T-cell (primary cell): Measurements from ENCODE around the gene DMTF1. TPM values are rescaled to one million over a fixed set of nuclear protein-coding genes. Genes with fewer than 3 reads are reported as not detected.
A peak's percentile ranks its signal among the peaks of the same experiment; 100 is the strongest.

Source experiments
- ATAC-seq, 4 experiments: fragments of 200-7000 bp in 3 of 4; fragments of 150-1000 bp in 1 of 4; cut with Tn5 transposase; replicated peaks in 1 of 4; 1 replicate in 3 of 4; 2 replicates in 1 of 4; pipeline ENCODE4 v1.10.0; 2021; ENCODE audit warnings: moderate library complexity in 3 of 4, mild to moderate bottlenecking in 2 of 4, moderate number of reproducible peaks in 1 of 4
- CTCF ChIA-PET, 2 donors: fragments of 300-600 bp; sonication (Branson Sonifier 250); formaldehyde crosslinking; loops; one replicate each; lab custom pipeline; 2022; ENCODE audit warnings: antibody characterized with exemption in 2 of 2; lab: Charles Lee
- POLR2A ChIA-PET, 2 donors: fragments of 300-600 bp; sonication (Branson Sonifier 250); formaldehyde crosslinking; loops; one replicate each; lab custom pipeline; 2022; ENCODE audit warnings: antibody characterized with exemption in 2 of 2; lab: Charles Lee
- DNase-seq, 35 experiments: peaks; one replicate each; pipeline versions ENCODE4 v3.0.0 to v3.0.0-alpha.2; 2013 to 2023
- H3K27ac ChIP-seq: one replicate; pipeline ENCODE4 v1.5.1; 2013; ENCODE audit warnings: low read length
- H3K27me3 ChIP-seq, 2 experiments: replicated peaks in 1 of 2; 1 replicate in 1 of 2; 2 replicates in 1 of 2; pipeline versions ENCODE4 v1.6.1 to v1.7.0; 2013; ENCODE audit warnings: low read length in 1 of 2, mixed read lengths in 1 of 2; ENCODE audit not compliant: control insufficient read depth in 2 of 2, insufficient read depth in 2 of 2; ENCODE audit errors: extremely low read depth in 1 of 2
- H3K36me3 ChIP-seq, 2 donors: 1 replicate in 1 of 2; 2 replicates in 1 of 2; pipeline versions ENCODE4 v1.6.1 to v1.7.0; 2013; ENCODE audit warnings: low read length in 1 of 2; ENCODE audit not compliant: control insufficient read depth in 2 of 2, insufficient read depth in 1 of 2; ENCODE audit errors: extremely low read depth in 1 of 2
- H3K4me1 ChIP-seq, 2 experiments: 1 replicate in 1 of 2; 2 replicates in 1 of 2; pipeline versions ENCODE4 v1.6.1 to v1.7.0; 2013; ENCODE audit warnings: low read length in 2 of 2, mixed read lengths in 1 of 2; ENCODE audit not compliant: insufficient read depth in 2 of 2, control insufficient read depth in 1 of 2; ENCODE audit errors: extremely low read depth in 1 of 2
- H3K4me3 ChIP-seq, 2 donors: 1 replicate in 1 of 2; 2 replicates in 1 of 2; pipeline versions ENCODE4 v1.5.1 to v1.7.0; 2013; ENCODE audit warnings: mild to moderate bottlenecking in 2 of 2, low read length in 1 of 2, moderate library complexity in 1 of 2; ENCODE audit not compliant: control insufficient read depth in 1 of 2; ENCODE audit errors: extremely low read depth in 1 of 2
- H3K9me3 ChIP-seq: 2 replicates; pipeline ENCODE4 v1.7.0; 2013
- H3K27ac Mint-ChIP-seq, 2 donors: one replicate each; pipeline ENCODE4 v1.8.0; 2020 to 2021; ENCODE audit warnings: mild to moderate bottlenecking in 2 of 2, mixed read lengths in 2 of 2
- H3K27me3 Mint-ChIP-seq, 2 donors: one replicate each; pipeline ENCODE4 v1.8.0; 2021 to 2022; ENCODE audit warnings: mixed read lengths in 2 of 2
- H3K36me3 Mint-ChIP-seq: one replicate; pipeline ENCODE4 v1.8.0; 2021; ENCODE audit warnings: mixed read lengths
- H3K4me1 Mint-ChIP-seq, 3 donors: one replicate each; pipeline ENCODE4 v1.8.0; 2020 to 2022; ENCODE audit warnings: mixed read lengths in 3 of 3, mild to moderate bottlenecking in 1 of 3
- H3K4me3 Mint-ChIP-seq, 3 donors: one replicate each; pipeline ENCODE4 v1.8.0; 2020 to 2022; ENCODE audit warnings: mild to moderate bottlenecking in 3 of 3, mixed read lengths in 3 of 3, moderate library complexity in 3 of 3
- H3K9me3 Mint-ChIP-seq, 3 donors: one replicate each; pipeline ENCODE4 v1.8.0; 2020 to 2022; ENCODE audit warnings: mixed read lengths in 3 of 3
- WGBS: methylation state at CpG from one replicate; pipeline ENCODE4 v1.1.5; 2013; ENCODE audit warnings: missing lambda C conversion rate; ENCODE audit not compliant: insufficient coverage; 5-methylcytosine and 5-hydroxymethylcytosine counted together
- total RNA-seq, 35 experiments: library from RNA in 6 of 35; stranded (reverse) in 6 of 35; fragments of 120-200 nt in 1 of 35; gene quantifications; one replicate each; pipeline versions ENCODE4 v1.2.1 to v1.2.4 and lab custom pipeline; 2013 to 2026

Gene DMTF1
- total RNA-seq, 5 donors from 2014 or later (not counting 1 experiment from before 2014, with no cell fraction given), result 128 to 176 (median 136) TPM

DNA sequence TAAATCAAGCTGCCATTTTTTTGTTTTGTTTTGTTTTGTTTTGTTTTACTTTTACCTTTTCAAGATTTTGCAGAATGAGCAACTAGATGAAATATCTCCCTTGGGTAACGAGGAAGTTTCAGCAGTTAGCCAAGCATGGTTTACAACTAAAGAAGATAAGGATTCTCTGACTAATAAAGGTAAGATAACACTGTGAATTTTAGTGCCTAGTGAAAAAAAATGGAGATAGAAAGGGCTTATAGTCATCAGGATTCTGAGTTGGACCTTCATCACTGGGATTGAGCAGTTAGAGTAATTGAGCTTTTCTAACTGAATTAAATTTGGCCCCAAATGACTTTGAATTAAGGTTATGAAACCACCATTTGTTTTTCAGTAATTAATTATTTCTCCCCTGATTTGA is 21.2 kb downstream of the DMTF1 start:
- H3K9me3 ChIP-seq, result no peaks in the 10 kb centered on the region
- no peak overlapping the region for H3K27ac ChIP-seq
- ChIA-PET POLR2A (interaction anchor here in 1 of 2 donors (0.7 to 1.8 kb wide), 3 partner anchors 18 to 43 kb away, joined by 3 to 4 read pairs (median 4); no protein-coding TSS in a partner anchor), CTCF (interaction anchor here in 1 of 2 donors (1.4 kb wide), 1 partner anchor 21 kb away, joined by 8 read pairs; the partner anchor contains the start of gene DMTF1)
- Mint-ChIP-seq H3K4me1 (peaks cover 31 to 37% (median 35%) of the 10 kb centered on the region in 3 donors), H3K27ac (peak overlapping the region; percentile 55 to 62), H3K9me3 (no peaks in the 10 kb centered on the region), H3K27me3 (no peaks in the 10 kb centered on the region), H3K4me3 (no peak overlapping the region), H3K36me3 (peaks cover 61% of the 10 kb centered on the region)
- no peak for ATAC-seq
- H3K4me3 ChIP-seq, result no peak overlapping the region
- H3K36me3 ChIP-seq, result peaks cover 0 to 83% of the 10 kb centered on the region in 2 donors
- no peak for DNase-seq
- no peaks in the 10 kb centered on the region for H3K27me3 ChIP-seq
- WGBS, result no CpG with 5 or more reads among the region's 1 CpG
- no peaks in the 10 kb centered on the region for H3K4me1 ChIP-seq

DNA sequence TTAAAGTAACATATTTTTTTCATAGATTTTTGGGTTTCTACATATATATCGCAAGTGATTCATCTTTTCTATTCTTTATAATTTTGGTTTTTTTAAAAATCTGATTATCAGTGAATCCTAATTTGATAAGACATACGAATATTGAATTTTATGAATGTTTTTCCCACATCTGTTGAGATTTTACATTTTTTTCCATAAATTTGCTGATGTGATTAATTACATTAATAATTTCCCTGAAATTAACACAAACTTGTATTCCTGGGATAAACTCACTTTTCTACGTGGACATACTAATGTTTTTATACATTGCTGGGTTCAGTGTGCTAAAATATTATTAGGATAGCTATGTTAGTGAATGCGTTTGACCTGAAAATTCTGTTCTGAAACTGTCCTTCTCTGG is 26.1 kb downstream of the DMTF1 start:
- H3K4me3 Mint-ChIP-seq, result no peak overlapping the region
- no peak for DNase-seq
- WGBS, result no CpG with 5 or more reads among the region's 4 CpGs
- peaks cover 6 to 69% of the 10 kb centered on the region in 2 donors for H3K36me3 ChIP-seq
- ATAC-seq, result no peak
- no peaks in the 10 kb centered on the region for H3K9me3 ChIP-seq
- peaks cover 27 to 38% (median 37%) of the 10 kb centered on the region in 3 donors for H3K4me1 Mint-ChIP-seq
- H3K27me3 Mint-ChIP-seq, result no peaks in the 10 kb centered on the region
- POLR2A ChIA-PET, result no interaction called here
- CTCF ChIA-PET, result interaction anchor here in 1 of 2 donors (1.1 kb wide), 1 partner anchor 24 kb away, joined by 3 read pairs; no protein-coding TSS in a partner anchor
- H3K36me3 Mint-ChIP-seq, result peaks cover 56% of the 10 kb centered on the region
- H3K27me3 ChIP-seq, result no peaks in the 10 kb centered on the region
- H3K27ac ChIP-seq, result no peak overlapping the region
- H3K4me3 ChIP-seq, result no peak overlapping the region
- H3K4me1 ChIP-seq, result no peaks in the 10 kb centered on the region
- no peak overlapping the region for H3K27ac Mint-ChIP-seq
- H3K9me3 Mint-ChIP-seq, result no peaks in the 10 kb centered on the region

DNA sequence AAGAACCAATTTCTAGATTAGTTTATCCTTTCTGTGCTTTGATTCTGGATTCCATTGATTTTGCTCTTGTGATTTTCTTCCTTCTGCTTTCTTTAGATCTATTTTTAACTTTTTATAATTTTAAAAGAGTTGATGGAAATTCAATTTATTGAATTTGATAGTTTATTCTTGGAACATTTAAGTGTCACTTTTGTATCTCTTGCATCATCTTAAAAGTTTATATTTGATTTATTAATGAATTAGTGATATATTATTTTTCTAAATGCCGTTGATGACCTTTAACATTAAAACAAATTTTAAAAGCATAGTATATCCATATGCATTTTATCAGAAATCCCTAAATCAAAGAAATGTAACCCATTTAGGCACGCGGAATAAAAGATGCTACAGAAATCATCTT is 26.9 kb downstream of the DMTF1 start:
- Histone ChIP-seq H3K36me3 (peaks cover 6 to 70% of the 10 kb centered on the region in 2 donors), H3K4me1 (no peaks in the 10 kb centered on the region), H3K9me3 (no peaks in the 10 kb centered on the region), H3K27me3 (no peaks in the 10 kb centered on the region), H3K4me3 (no peak overlapping the region), H3K27ac (no peak overlapping the region)
- peaks cover 29 to 39% (median 39%) of the 10 kb centered on the region in 3 donors for H3K4me1 Mint-ChIP-seq
- WGBS, result no CpG with 5 or more reads among the region's 3 CpGs
- CTCF ChIA-PET, result no interaction called here
- H3K9me3 Mint-ChIP-seq, result no peaks in the 10 kb centered on the region
- DNase-seq, result no peak
- peak overlapping the region in 1 of 2 donors; percentile 55 for H3K27ac Mint-ChIP-seq
- POLR2A ChIA-PET, result no interaction called here
- no peak for ATAC-seq
- no peaks in the 10 kb centered on the region for H3K27me3 Mint-ChIP-seq
- no peak overlapping the region for H3K4me3 Mint-ChIP-seq
- peaks cover 53% of the 10 kb centered on the region for H3K36me3 Mint-ChIP-seq

DNA sequence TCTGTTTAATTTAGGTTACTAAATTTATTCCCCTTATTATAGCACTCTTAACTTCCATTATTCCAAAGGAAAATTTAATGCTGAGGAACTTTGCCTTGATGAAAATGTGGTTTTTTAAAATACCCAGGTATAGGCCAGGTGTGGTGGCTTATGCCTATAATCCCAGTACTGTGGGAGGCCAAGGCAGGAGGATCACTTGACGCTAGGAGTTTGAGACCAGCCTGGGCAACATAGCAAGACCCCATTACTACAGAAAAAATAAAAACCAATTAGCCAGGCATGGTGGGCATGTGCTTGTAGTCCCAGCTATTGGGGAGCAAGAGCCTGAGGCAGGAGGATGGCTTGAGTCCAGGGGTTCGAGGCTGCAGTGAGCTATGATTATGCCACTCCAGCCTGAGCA is 34.9 kb downstream of the DMTF1 start:
- no peaks in the 10 kb centered on the region for H3K9me3 ChIP-seq
- no peaks in the 10 kb centered on the region for H3K27me3 Mint-ChIP-seq
- peaks cover 53% of the 10 kb centered on the region for H3K36me3 Mint-ChIP-seq
- no peaks in the 10 kb centered on the region for H3K27me3 ChIP-seq
- no peak overlapping the region for H3K27ac ChIP-seq
- no peaks in the 10 kb centered on the region for H3K9me3 Mint-ChIP-seq
- DNase-seq, result no peak
- POLR2A ChIA-PET, result interaction anchor here in 1 of 2 donors (0.5 to 0.6 kb wide), 2 partner anchors 23 to 24 kb away, joined by 3 to 5 read pairs; no protein-coding TSS in a partner anchor
- CTCF ChIA-PET, result no interaction called here
- H3K27ac Mint-ChIP-seq, result no peak overlapping the region
- H3K4me1 Mint-ChIP-seq, result peaks cover 34 to 39% (median 35%) of the 10 kb centered on the region in 3 donors
- no peaks in the 10 kb centered on the region for H3K4me1 ChIP-seq
- H3K4me3 Mint-ChIP-seq, result no peak overlapping the region
- whole genome bisulfite sequencing, result 100% methylated on average over 1 of the region's 2 CpGs
- no peak for ATAC-seq
- no peak overlapping the region for H3K4me3 ChIP-seq
- peaks cover 2 to 77% of the 10 kb centered on the region in 2 donors for H3K36me3 ChIP-seq

DNA sequence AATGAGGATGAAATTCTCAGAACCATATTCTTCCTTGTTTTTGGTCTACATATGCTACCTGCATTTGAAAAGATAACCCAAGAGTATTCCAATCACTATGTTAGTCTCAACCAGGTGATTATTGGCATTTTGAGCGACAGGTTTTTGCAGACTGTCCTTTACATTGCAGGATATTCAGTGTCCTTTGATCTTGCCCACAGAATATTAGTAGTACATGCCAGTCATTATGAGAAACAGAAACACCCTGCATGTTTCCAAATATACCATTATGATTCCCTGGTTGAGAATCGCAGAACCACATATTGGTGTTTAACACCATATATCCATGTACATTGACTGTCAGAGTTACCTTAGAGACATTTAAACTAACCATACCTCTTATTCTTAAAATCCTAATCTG is 36.7 kb downstream of the DMTF1 start:
- Mint-ChIP-seq H3K27ac (peak overlapping the region in 1 of 2 donors; percentile 8), H3K4me1 (peaks cover 36 to 49% (median 37%) of the 10 kb centered on the region in 3 donors), H3K36me3 (peaks cover 51% of the 10 kb centered on the region), H3K9me3 (no peaks in the 10 kb centered on the region), H3K27me3 (no peaks in the 10 kb centered on the region), H3K4me3 (no peak overlapping the region)
- Histone ChIP-seq H3K9me3 (no peaks in the 10 kb centered on the region), H3K27ac (no peak overlapping the region), H3K36me3 (peaks cover 8 to 77% of the 10 kb centered on the region in 2 donors), H3K27me3 (no peaks in the 10 kb centered on the region), H3K4me3 (no peak overlapping the region), H3K4me1 (no peaks in the 10 kb centered on the region)
- POLR2A ChIA-PET, result interaction anchor here in 1 of 2 donors (1.2 kb wide), 1 partner anchor 32 kb away, joined by 5 read pairs; no protein-coding TSS in a partner anchor
- CTCF ChIA-PET, result no interaction called here
- no peak for ATAC-seq
- no peak for DNase-seq
- 75% methylated on average over 1 of the region's 2 CpGs for WGBS

DNA sequence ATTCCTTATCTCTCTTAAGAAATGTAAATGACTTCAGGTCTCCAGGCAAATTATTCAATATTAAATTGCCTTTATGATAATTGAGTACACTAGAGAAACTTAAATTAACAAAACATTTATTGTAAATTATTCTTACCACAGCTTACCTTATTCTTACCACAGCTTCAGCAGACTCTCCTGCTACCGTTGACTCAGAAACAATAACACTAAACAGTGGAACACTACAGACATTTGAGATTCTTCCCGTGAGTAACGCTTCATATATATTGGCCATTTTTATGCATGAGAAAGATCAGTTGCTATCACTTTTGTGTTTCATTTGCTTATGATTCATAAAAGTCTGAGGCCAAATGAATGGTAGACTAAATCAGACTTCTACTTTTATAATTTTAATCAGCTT is 38.5 kb downstream of the DMTF1 start:
- Histone ChIP-seq H3K4me1 (no peaks in the 10 kb centered on the region), H3K9me3 (no peaks in the 10 kb centered on the region), H3K27ac (no peak overlapping the region), H3K27me3 (no peaks in the 10 kb centered on the region), H3K4me3 (no peak overlapping the region), H3K36me3 (peaks cover 8 to 80% of the 10 kb centered on the region in 2 donors)
- Mint-ChIP-seq H3K4me3 (no peak overlapping the region), H3K27ac (peak overlapping the region; percentile 2 to 44), H3K27me3 (no peaks in the 10 kb centered on the region), H3K4me1 (peaks cover 32 to 45% (median 40%) of the 10 kb centered on the region in 3 donors), H3K36me3 (peaks cover 44% of the 10 kb centered on the region), H3K9me3 (no peaks in the 10 kb centered on the region)
- ChIA-PET POLR2A (interaction anchor here in 1 of 2 donors (0.6 to 1.1 kb wide), 3 partner anchors 21 to 27 kb away, joined by 4 read pairs; no protein-coding TSS in a partner anchor), CTCF (interaction anchor here in 1 of 2 donors (1.5 kb wide), 1 partner anchor 21 kb away, joined by 3 read pairs; no protein-coding TSS in a partner anchor)
- ATAC-seq, result no peak
- no peak for DNase-seq
- WGBS, result 100% methylated on average over 1 of the region's 3 CpGs
